Suprapubic skin (tissue), 4 donors: ENCODE measurements around the gene SYNC. TPM values are rescaled to one million over a fixed set of nuclear protein-coding genes. Genes with fewer than 3 reads are reported as not detected.
"Not testable (repeated sequence)": the region's sequence is repeated elsewhere in the genome, so short reads cannot be mapped to it uniquely, and the experiment has no call there.

Experiments
- DNase-seq, 2 donors: peaks; one replicate each; pipeline ENCODE4 v3.0.0-alpha.2; 2019; ENCODE audit warnings: low spot score in 2 of 2
- H3K27ac ChIP-seq: fragments of 200-600 bp; sonication (generic); one replicate; pipeline ENCODE4 v1.5.1; 2019
- H3K27me3 ChIP-seq: fragments of 200-600 bp; sonication (generic); one replicate; pipeline ENCODE4 v1.5.1; 2019
- H3K36me3 ChIP-seq: fragments of 200-600 bp; sonication (generic); one replicate; pipeline ENCODE4 v1.5.1; 2019
- H3K4me1 ChIP-seq: fragments of 200-600 bp; sonication (generic); one replicate; pipeline ENCODE4 v1.5.1; 2019
- H3K4me3 ChIP-seq: fragments of 200-600 bp; sonication (generic); one replicate; pipeline ENCODE4 v1.5.1; 2019; ENCODE audit warnings: mild to moderate bottlenecking
- H3K9me3 ChIP-seq: fragments of 200-600 bp; sonication (generic); one replicate; pipeline ENCODE4 v1.5.1; 2019
- EP300 ChIP-seq: sonication (generic); formaldehyde crosslinking; IDR thresholded peaks from one replicate; pipeline ENCODE4 v1.6.1; 2017; ENCODE audit warnings: antibody characterized with exemption
- POLR2A ChIP-seq, 2 donors: fragments of 450-650 bp; IDR thresholded peaks; one replicate each; pipeline ENCODE4 v1.6.1; 2017; ENCODE audit warnings: antibody characterized with exemption in 2 of 2, mild to moderate bottlenecking in 2 of 2, moderate library complexity in 2 of 2
- POLR2AphosphoS5 ChIP-seq, 3 donors: sonication (generic); formaldehyde crosslinking; IDR thresholded peaks; one replicate each; pipeline ENCODE4 v1.6.1; 2017; ENCODE audit warnings: antibody characterized with exemption in 3 of 3
- WGBS: methylation state at CpG from one replicate; pipeline ENCODE4 v1.1.5; 2018; 5-methylcytosine and 5-hydroxymethylcytosine counted together
- total RNA-seq, 4 donors: library from RNA; depleted of rRNA; stranded (reverse); fragments of >200 nt; gene quantifications; one replicate each; pipeline ENCODE4 v1.1.0, GENCODE V29; 2016
- TF ChIP-seq, protein P1 (sequence below), 2 donors: fragments of 200-600 bp in 1 of 2; fragments of 450-650 bp in 1 of 2; sonication (generic) in 1 of 2; IDR thresholded peaks; one replicate each; pipeline ENCODE4 v1.5.1; 2016 to 2019; ENCODE audit warnings: antibody characterized with exemption in 2 of 2, mild to moderate bottlenecking in 1 of 2, moderate library complexity in 1 of 2

Gene SYNC
- total RNA-seq, 4 donors from 2014 or later: 7.4 to 11.4 (median 8.3) TPM

DNA sequence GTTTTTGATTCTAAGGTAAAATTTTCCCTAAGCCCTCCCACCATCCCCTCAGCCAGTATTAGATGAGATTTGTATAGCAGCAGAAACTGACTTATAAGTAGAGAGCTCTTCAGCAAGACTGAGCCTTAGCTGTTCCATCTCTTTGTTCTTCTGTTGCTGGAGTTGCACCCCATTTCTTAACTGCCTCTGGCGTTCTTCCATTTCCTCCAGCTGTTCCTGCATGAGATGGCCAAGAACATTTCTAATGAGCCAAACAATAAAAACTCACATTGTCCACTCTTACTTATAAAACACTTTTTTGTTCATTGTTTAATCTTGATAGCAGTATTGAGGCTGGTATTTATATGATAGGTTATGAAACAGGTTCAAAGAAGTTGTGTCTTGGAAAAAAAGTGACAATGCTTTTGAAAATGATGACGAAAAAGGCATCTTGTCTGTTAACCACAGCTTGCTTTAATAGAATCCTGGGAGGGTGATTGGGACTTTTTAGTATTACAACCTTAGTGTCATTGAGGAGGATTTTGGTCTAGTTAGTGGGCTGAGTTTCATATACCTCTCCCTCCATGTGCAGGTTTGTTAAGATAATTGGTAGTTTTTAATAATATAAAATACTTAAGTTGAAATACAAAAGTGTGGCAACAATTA, 18.3 kb downstream of the SYNC start:
- DNase-seq: peak in 1 of 2 donors; percentile 42
- H3K27ac ChIP-seq: peak overlapping the region; percentile 46
- peaks cover 20% of the 10 kb centered on the region for H3K4me1 ChIP-seq
- H3K4me3 ChIP-seq: no peak overlapping the region
- no peaks in the 10 kb centered on the region for H3K9me3 ChIP-seq
- peaks cover 47% of the 10 kb centered on the region for H3K36me3 ChIP-seq
- TF ChIP-seq, protein P1, sequence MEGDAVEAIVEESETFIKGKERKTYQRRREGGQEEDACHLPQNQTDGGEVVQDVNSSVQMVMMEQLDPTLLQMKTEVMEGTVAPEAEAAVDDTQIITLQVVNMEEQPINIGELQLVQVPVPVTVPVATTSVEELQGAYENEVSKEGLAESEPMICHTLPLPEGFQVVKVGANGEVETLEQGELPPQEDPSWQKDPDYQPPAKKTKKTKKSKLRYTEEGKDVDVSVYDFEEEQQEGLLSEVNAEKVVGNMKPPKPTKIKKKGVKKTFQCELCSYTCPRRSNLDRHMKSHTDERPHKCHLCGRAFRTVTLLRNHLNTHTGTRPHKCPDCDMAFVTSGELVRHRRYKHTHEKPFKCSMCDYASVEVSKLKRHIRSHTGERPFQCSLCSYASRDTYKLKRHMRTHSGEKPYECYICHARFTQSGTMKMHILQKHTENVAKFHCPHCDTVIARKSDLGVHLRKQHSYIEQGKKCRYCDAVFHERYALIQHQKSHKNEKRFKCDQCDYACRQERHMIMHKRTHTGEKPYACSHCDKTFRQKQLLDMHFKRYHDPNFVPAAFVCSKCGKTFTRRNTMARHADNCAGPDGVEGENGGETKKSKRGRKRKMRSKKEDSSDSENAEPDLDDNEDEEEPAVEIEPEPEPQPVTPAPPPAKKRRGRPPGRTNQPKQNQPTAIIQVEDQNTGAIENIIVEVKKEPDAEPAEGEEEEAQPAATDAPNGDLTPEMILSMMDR (IDR thresholded peaks at IDR 0.05): no peak
- TF ChIP-seq POLR2AphosphoS5 (IDR thresholded peaks at IDR 0.05): peak in 1 of 3 donors; percentile 24
- no peak for TF ChIP-seq EP300
- no peak for TF ChIP-seq POLR2A (IDR thresholded peaks at IDR 0.05)
- WGBS: 37% methylated on average over 2 of the region's 2 CpGs
- no peaks in the 10 kb centered on the region for H3K27me3 ChIP-seq

DNA sequence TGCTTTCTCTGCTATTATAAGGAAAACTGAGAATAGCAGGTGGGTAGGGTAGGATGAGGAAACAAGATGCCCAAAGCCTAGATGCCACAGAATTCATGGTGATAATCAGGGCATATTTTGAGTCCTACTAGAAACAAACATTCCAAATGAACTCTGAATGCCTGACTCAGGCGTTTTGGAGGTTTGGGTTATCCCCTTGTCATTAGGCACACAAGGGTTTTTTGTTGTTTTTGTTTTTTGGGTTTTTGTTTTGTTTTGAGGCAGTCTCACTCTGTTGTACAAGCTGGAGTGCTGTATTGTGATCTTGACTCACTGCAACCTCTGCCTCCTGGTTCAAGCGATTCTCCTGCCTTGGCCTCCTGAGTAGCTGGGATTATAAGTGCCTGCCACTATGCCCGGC, 19.2 kb downstream of the SYNC start:
- Histone ChIP-seq H3K4me3 (no peak overlapping the region), H3K4me1 (peaks cover 20% of the 10 kb centered on the region), H3K27me3 (no peaks in the 10 kb centered on the region), H3K27ac (peak overlapping the region; percentile 33), H3K9me3 (no peaks in the 10 kb centered on the region), H3K36me3 (peaks cover 56% of the 10 kb centered on the region)
- DNase-seq: peak in 1 of 2 donors; percentile 1
- TF ChIP-seq EP300 (no peak), POLR2AphosphoS5 (IDR thresholded peaks at IDR 0.05) (no peak)
- 72% methylated on average over 3 of the region's 3 CpGs for WGBS

DNA sequence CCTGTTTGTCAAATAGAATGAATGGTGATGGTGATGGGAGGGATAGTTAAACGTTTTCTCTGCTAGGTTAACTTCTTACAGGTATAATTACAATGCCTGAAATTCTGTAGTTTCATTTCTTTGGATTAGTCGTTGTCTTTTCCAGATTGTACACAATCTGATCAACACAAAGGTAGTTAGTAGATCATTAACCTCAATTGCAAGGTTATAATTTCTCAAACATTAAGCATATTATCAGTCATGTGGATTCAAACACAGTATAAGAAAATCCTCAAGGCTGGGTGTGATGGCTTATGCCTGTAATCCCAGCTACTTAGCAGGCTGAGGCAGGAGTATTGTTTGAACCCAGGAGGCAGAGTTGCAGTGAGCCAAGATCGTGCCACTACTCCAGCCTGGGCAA, 20.6 kb downstream of the SYNC start:
- 69% methylated on average over 3 of the region's 3 CpGs for WGBS
- Histone ChIP-seq H3K9me3 (no peaks in the 10 kb centered on the region), H3K36me3 (peaks cover 68% of the 10 kb centered on the region), H3K4me3 (no peak overlapping the region), H3K4me1 (peaks cover 15% of the 10 kb centered on the region), H3K27me3 (no peaks in the 10 kb centered on the region), H3K27ac (no peak overlapping the region)
- TF ChIP-seq EP300: no peak
- TF ChIP-seq, protein P1 (IDR thresholded peaks at IDR 0.05): no peak
- no peak for TF ChIP-seq POLR2A (IDR thresholded peaks at IDR 0.05)
- no peak for TF ChIP-seq POLR2AphosphoS5 (IDR thresholded peaks at IDR 0.05)
- no peak for DNase-seq

DNA sequence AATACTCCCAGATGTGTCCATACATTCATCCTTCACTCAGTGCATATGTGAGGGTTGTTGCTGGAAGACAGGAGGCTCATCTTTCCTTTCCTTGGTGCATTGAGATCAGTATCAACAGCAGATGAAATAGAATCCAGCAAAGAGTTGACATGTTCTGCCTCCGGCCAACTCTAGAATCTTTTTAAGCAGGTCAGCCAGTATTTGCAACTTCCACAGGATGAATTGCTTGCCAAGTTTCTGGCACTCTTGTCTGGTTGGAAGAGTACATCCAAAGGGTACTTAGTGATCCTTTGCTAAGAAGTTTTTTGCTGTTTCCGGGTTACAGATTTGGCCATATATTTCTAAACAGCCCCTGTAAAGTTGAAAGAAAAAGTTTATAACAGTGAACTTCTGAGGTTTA, 21.1 kb downstream of the SYNC start:
- no peak overlapping the region for H3K27ac ChIP-seq
- H3K36me3 ChIP-seq: peaks cover 68% of the 10 kb centered on the region
- DNase-seq: no peak
- no peaks in the 10 kb centered on the region for H3K27me3 ChIP-seq
- peaks cover 15% of the 10 kb centered on the region for H3K4me1 ChIP-seq
- TF ChIP-seq, protein P1 (IDR thresholded peaks at IDR 0.05): no peak
- TF ChIP-seq POLR2A (IDR thresholded peaks at IDR 0.05): no peak
- no peak for TF ChIP-seq POLR2AphosphoS5 (IDR thresholded peaks at IDR 0.05)
- no peak for TF ChIP-seq EP300
- H3K9me3 ChIP-seq: no peaks in the 10 kb centered on the region
- WGBS: 66% methylated on average over 2 of the region's 2 CpGs
- H3K4me3 ChIP-seq: no peak overlapping the region

DNA sequence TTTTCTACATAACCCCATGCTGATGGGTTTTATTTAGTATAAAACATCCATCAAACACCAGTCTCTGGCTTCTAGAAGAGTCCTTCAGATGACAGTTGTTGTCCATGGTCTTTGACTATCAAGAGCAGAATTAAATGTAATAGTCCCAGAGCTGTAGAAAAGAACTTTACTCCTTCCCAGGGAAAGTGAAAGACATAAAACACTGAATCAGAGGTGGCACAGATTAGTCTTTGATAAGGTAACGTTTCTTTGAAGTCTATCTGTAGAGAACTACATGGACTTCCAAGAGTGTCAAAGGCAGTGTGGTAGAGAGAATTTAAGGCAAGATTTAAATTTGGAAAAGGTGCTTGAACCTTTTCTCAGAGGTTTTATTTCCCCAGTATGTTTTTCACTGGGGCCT, 21.9 kb downstream of the SYNC start:
- Histone ChIP-seq H3K27ac (no peak overlapping the region), H3K4me3 (no peak overlapping the region), H3K27me3 (no peaks in the 10 kb centered on the region), H3K9me3 (no peaks in the 10 kb centered on the region), H3K36me3 (peaks cover 69% of the 10 kb centered on the region), H3K4me1 (peaks cover 15% of the 10 kb centered on the region)
- no peak for TF ChIP-seq EP300
- TF ChIP-seq POLR2AphosphoS5 (IDR thresholded peaks at IDR 0.05): no peak
- TF ChIP-seq, protein P1 (IDR thresholded peaks at IDR 0.05): no peak
- no peak for TF ChIP-seq POLR2A (IDR thresholded peaks at IDR 0.05)
- DNase-seq: no peak
- 100% methylated on average over 1 of the region's 1 CpG for WGBS

DNA sequence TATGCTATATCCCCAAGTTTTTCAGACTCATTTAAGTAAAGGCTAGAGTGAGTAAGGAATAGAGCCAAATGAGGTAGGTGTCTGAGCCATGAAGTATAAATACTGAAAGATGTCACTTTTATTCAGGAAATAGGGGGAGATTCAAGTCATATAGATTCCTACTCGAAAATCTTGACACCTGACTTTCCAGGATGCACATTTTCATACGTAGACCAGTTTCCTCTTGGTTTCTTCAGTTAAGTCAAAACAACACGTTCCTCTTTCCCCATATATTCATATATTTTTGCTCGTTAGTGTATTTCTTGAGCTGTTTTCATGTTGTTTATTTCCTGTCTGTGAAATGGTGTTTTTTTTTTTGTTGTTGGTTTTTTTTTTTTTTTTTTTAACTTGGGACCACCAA, 22.6 kb downstream of the SYNC start:
- H3K27ac ChIP-seq, H3K4me3 ChIP-seq, H3K27me3 ChIP-seq, DNase-seq, H3K9me3 ChIP-seq: not testable (repeated sequence)
- Histone ChIP-seq H3K36me3 (peaks cover 69% of the 10 kb centered on the region), H3K4me1 (peaks cover 13% of the 10 kb centered on the region)
- WGBS: 78% methylated on average over 4 of the region's 4 CpGs
